ENCODE measurements around the gene METTL2B.
"Not testable (repeated sequence)": the region's sequence is repeated elsewhere in the genome, so short reads cannot be mapped to it uniquely, and the experiment has no call there.

- TF ChIP-seq, protein P1, sequence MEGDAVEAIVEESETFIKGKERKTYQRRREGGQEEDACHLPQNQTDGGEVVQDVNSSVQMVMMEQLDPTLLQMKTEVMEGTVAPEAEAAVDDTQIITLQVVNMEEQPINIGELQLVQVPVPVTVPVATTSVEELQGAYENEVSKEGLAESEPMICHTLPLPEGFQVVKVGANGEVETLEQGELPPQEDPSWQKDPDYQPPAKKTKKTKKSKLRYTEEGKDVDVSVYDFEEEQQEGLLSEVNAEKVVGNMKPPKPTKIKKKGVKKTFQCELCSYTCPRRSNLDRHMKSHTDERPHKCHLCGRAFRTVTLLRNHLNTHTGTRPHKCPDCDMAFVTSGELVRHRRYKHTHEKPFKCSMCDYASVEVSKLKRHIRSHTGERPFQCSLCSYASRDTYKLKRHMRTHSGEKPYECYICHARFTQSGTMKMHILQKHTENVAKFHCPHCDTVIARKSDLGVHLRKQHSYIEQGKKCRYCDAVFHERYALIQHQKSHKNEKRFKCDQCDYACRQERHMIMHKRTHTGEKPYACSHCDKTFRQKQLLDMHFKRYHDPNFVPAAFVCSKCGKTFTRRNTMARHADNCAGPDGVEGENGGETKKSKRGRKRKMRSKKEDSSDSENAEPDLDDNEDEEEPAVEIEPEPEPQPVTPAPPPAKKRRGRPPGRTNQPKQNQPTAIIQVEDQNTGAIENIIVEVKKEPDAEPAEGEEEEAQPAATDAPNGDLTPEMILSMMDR (IDR thresholded peaks at IDR 0.05), result not testable (repeated sequence)
- TF ChIP-seq EZH2 (IDR thresholded peaks at IDR 0.05; ENCODE audit: borderline replicate concordance, insufficient read depth, low read depth, low read length, poor library complexity, severe bottlenecking), result not testable (repeated sequence)
Observed at GRCh38 chr7:128526062-128526466, 49.5 kb downstream of the METTL2B start.

Measured in B cell (primary cell).